Measurements from ENCODE around the gene P2RY13.

- TF ChIP-seq CTCF (IDR thresholded peaks at IDR 0.05; ENCODE audit: poor library complexity, severe bottlenecking), result no peak
- TF ChIP-seq RAD21 (conservative IDR thresholded peaks at IDR 0.05), result no peak
- no peak for TF ChIP-seq POLR2AphosphoS5 (IDR thresholded peaks at IDR 0.05)
- TF ChIP-seq EP300 (conservative IDR thresholded peaks at IDR 0.05; ENCODE audit: poor library complexity, severe bottlenecking), result no peak
- TF ChIP-seq TAF1 (IDR thresholded peaks at IDR 0.05; ENCODE audit: low read depth), result no peak
- TF ChIP-seq EZH2 (IDR thresholded peaks at IDR 0.05; ENCODE audit: borderline replicate concordance, insufficient read depth, low read length, poor library complexity, severe bottlenecking), result no peak
- TF ChIP-seq MXI1 (conservative IDR thresholded peaks at IDR 0.05; ENCODE audit: poor library complexity, severe bottlenecking), result no peak
- no peak for TF ChIP-seq SMC3 (conservative IDR thresholded peaks at IDR 0.05; ENCODE audit: poor library complexity)
Measured at GRCh38 chr3:151345859-151346258, 16.5 kb upstream of the P2RY13 start.
